Neural cell (in vitro differentiated cells): ENCODE data around the gene TEX14.

Source experiments
- CTCF ChIP-seq: fragments of 450-650 bp; IDR thresholded peaks from 2 replicates; pipeline ENCODE4 v1.5.1; 2014; ENCODE audit warnings: antibody characterized with exemption, mild to moderate bottlenecking, moderate library complexity; ENCODE audit not compliant: poor library complexity, severe bottlenecking
- MXI1 ChIP-seq: fragments of 450-650 bp; conservative IDR thresholded peaks from 2 replicates; pipeline ENCODE4 v1.6.1; 2014; ENCODE audit warnings: antibody characterized with exemption, mild to moderate bottlenecking; ENCODE audit not compliant: poor library complexity, severe bottlenecking

- no peak for TF ChIP-seq CTCF
- TF ChIP-seq MXI1, result no peak
Measured at GRCh38 chr17:58741121-58741625, 49.3 kb upstream of the TEX14 start.
